ENCODE measurements around the gene MET.

- no peak for TF ChIP-seq POLR2A (IDR thresholded peaks at IDR 0.05)
- TF ChIP-seq CTCF (IDR thresholded peaks at IDR 0.05 in 8 of 11, conservative IDR thresholded peaks at IDR 0.05 in 3 of 11) = no peak
These were observed 118.0 kb downstream of the MET start for GRCh38 chr7:116790025-116790424.
